Measurements from ENCODE around the gene RRP12.
"Not testable (repeated sequence)": the region's sequence is repeated elsewhere in the genome, so short reads cannot be mapped to it uniquely, and the experiment has no call there.

Gene RRP12

DNA sequence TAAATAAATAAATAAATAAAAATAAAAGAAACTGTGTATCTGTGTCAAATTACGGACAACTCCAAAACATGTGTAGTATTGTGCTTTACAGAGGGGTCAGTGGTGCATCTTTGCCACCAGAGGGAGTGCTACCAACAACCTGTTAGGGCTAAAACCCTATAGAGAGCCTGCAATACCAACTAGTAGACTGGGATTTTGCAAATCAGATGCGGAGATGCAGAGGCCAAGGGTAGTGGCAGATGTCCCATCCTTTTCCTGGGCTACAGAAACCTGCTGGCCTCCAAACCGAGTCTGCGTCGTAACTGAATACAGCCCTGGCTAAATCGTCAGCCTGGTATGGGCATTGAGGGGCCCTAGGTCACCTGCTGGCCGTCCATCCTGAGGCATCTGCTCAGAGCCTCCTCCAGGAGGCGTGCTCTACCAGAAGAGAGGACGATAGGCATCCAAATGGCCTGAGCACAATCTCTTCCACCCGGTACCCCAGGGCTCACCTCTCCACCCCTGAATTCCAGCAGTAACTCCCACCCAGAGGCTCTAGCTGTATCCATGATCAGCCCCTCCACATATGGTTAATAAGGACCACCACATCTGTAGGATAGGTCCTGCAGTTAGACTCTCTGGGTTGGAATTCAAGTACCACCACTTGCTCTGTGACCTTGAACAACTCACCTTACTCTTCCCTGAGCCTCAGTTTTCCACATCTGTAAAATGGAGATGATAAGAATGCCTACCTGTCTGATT, 6.2 kb upstream of the RRP12 start:
- Histone ChIP-seq H3K9ac (ENCODE audit: low read depth, low read length, poor library complexity, severe bottlenecking) (no peak overlapping the region), H2AFZ (ENCODE audit: low read length) (peak overlapping the region; percentile 79), H3K4me2 (ENCODE audit: low read depth, low read length, poor library complexity, severe bottlenecking) (peak overlapping the region; percentile 58), H3K9me3 (ENCODE audit: insufficient read depth, low read depth, low read length) (no peaks in the 10 kb centered on the region), H3F3A (ENCODE audit: low read depth) (no peaks in the 10 kb centered on the region), H3K27me3 (ENCODE audit: insufficient read depth, low read length, poor library complexity, severe bottlenecking) (no peaks in the 10 kb centered on the region), H3K36me3 (ENCODE audit: insufficient read depth, low read length) (no peaks in the 10 kb centered on the region), H4K20me1 (ENCODE audit: insufficient read depth, low read length, poor library complexity, severe bottlenecking) (no peaks in the 10 kb centered on the region), H3K79me2 (ENCODE audit: insufficient read depth, low read length) (no peaks in the 10 kb centered on the region), H3K4me1 (ENCODE audit: insufficient read depth, low read length, poor library complexity, severe bottlenecking) (no peaks in the 10 kb centered on the region), H3K4me3 (ENCODE audit: low read length, poor library complexity, severe bottlenecking) (peak overlapping the region; percentile 53), H3K9me2 (replicated peaks; ENCODE audit: low read depth, low read length) (no peaks in the 10 kb centered on the region)
- no peak for TF ChIP-seq EZH2phosphoT487 (IDR thresholded peaks at IDR 0.05; ENCODE audit: borderline replicate concordance)
- TF ChIP-seq, protein P1, sequence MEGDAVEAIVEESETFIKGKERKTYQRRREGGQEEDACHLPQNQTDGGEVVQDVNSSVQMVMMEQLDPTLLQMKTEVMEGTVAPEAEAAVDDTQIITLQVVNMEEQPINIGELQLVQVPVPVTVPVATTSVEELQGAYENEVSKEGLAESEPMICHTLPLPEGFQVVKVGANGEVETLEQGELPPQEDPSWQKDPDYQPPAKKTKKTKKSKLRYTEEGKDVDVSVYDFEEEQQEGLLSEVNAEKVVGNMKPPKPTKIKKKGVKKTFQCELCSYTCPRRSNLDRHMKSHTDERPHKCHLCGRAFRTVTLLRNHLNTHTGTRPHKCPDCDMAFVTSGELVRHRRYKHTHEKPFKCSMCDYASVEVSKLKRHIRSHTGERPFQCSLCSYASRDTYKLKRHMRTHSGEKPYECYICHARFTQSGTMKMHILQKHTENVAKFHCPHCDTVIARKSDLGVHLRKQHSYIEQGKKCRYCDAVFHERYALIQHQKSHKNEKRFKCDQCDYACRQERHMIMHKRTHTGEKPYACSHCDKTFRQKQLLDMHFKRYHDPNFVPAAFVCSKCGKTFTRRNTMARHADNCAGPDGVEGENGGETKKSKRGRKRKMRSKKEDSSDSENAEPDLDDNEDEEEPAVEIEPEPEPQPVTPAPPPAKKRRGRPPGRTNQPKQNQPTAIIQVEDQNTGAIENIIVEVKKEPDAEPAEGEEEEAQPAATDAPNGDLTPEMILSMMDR (conservative IDR thresholded peaks at IDR 0.05; ENCODE audit: low read length), result peak; percentile 87

DNA sequence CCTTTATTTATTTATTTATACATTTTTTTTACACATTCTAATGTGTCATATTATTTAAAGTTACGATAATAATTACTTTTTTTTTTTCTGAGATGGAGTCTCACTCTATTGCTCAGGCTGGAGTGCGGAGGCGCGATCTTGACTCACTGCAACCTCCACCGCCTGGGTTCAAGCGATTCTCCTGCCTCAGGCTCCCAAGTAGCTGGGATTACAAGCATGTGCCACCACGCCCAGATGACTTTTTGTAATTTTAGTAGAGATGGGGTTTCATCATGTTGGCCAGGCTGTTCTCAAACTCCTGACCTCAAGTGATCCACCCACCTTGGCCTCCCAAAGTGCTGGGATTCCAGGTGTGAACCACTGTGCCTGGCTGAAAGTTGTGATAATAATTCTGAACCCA, 5.3 kb upstream of the RRP12 start:
- not testable (repeated sequence) for H3K27me3 ChIP-seq (ENCODE audit: insufficient read depth, low read length, poor library complexity, severe bottlenecking); H3K4me3 ChIP-seq (ENCODE audit: low read length, poor library complexity, severe bottlenecking); H3F3A ChIP-seq (ENCODE audit: low read depth); H3K4me2 ChIP-seq (ENCODE audit: low read depth, low read length, poor library complexity, severe bottlenecking); H3K4me1 ChIP-seq (ENCODE audit: insufficient read depth, low read length, poor library complexity, severe bottlenecking); H2AFZ ChIP-seq (ENCODE audit: low read length); H3K9me2 ChIP-seq (replicated peaks; ENCODE audit: low read depth, low read length); H3K9me3 ChIP-seq (ENCODE audit: insufficient read depth, low read depth, low read length); H3K9ac ChIP-seq (ENCODE audit: low read depth, low read length, poor library complexity, severe bottlenecking); H3K79me2 ChIP-seq (ENCODE audit: insufficient read depth, low read length); H4K20me1 ChIP-seq (ENCODE audit: insufficient read depth, low read length, poor library complexity, severe bottlenecking); H3K36me3 ChIP-seq (ENCODE audit: insufficient read depth, low read length)

DNA sequence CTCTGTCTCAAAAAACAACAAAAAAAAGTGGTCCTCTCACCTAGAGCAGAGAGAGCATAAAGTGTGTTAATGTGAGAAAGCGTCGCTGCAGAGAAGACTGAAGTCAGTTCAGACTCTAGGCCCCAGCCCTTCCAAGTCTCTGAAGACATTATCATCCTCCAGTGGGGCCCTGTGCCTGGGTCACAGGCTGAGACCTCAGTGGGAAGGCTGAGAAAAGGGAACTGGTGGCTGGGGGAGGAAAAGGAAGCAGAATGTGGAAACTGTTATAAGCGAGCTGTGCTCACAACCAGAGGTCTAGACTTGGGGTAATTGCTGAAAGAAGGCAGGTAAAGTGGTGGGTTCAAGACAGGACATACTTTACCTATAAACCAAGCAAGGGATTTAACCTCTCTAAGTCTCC, 4.9 kb upstream of the RRP12 start:
- Histone ChIP-seq H3K4me1 (ENCODE audit: insufficient read depth, low read length, poor library complexity, severe bottlenecking) (peaks cover 4% of the 10 kb centered on the region), H4K20me1 (ENCODE audit: insufficient read depth, low read length, poor library complexity, severe bottlenecking) (no peaks in the 10 kb centered on the region), H3K9me3 (ENCODE audit: insufficient read depth, low read depth, low read length) (no peaks in the 10 kb centered on the region), H3K36me3 (ENCODE audit: insufficient read depth, low read length) (no peaks in the 10 kb centered on the region), H3K4me3 (ENCODE audit: low read length, poor library complexity, severe bottlenecking) (no peak overlapping the region), H3K27me3 (ENCODE audit: insufficient read depth, low read length, poor library complexity, severe bottlenecking) (no peaks in the 10 kb centered on the region), H3K9me2 (replicated peaks; ENCODE audit: low read depth, low read length) (no peaks in the 10 kb centered on the region), H3K4me2 (ENCODE audit: low read depth, low read length, poor library complexity, severe bottlenecking) (no peak overlapping the region), H2AFZ (ENCODE audit: low read length) (no peak overlapping the region), H3F3A (ENCODE audit: low read depth) (no peaks in the 10 kb centered on the region), H3K9ac (ENCODE audit: low read depth, low read length, poor library complexity, severe bottlenecking) (no peak overlapping the region), H3K79me2 (ENCODE audit: insufficient read depth, low read length) (no peaks in the 10 kb centered on the region)
- TF ChIP-seq, protein P1 (conservative IDR thresholded peaks at IDR 0.05; ENCODE audit: low read length), result no peak
- no peak for TF ChIP-seq EZH2phosphoT487 (IDR thresholded peaks at IDR 0.05; ENCODE audit: borderline replicate concordance)

DNA sequence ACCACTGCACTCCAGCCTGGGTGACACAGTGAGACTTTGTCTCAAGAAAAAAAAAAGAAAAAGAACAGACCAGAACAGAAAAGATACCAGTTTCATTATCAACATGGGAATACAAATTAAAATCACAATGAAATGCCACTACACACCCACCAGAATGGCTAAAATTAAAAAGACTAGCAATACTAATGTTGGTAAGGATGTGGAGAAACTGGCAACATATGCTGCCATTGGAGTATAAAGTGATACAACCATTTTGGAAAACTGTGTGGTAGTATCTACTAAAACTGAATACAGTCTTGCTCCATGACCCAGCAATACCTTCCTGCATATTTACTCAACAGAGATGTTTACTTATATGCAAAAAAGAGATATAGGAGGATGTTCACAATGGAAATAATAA, 2.9 kb upstream of the RRP12 start:
- Histone ChIP-seq H3K9me2 (replicated peaks; ENCODE audit: low read depth, low read length) (no peaks in the 10 kb centered on the region), H3K36me3 (ENCODE audit: insufficient read depth, low read length) (no peaks in the 10 kb centered on the region), H3K9ac (ENCODE audit: low read depth, low read length, poor library complexity, severe bottlenecking) (no peak overlapping the region), H3K27me3 (ENCODE audit: insufficient read depth, low read length, poor library complexity, severe bottlenecking) (no peaks in the 10 kb centered on the region), H2AFZ (ENCODE audit: low read length) (no peak overlapping the region), H3K9me3 (ENCODE audit: insufficient read depth, low read depth, low read length) (no peaks in the 10 kb centered on the region), H4K20me1 (ENCODE audit: insufficient read depth, low read length, poor library complexity, severe bottlenecking) (no peaks in the 10 kb centered on the region), H3K4me1 (ENCODE audit: insufficient read depth, low read length, poor library complexity, severe bottlenecking) (peaks cover 12% of the 10 kb centered on the region), H3F3A (ENCODE audit: low read depth) (no peaks in the 10 kb centered on the region), H3K79me2 (ENCODE audit: insufficient read depth, low read length) (0 out of 2 replicates have a peak, but pooled peaks cover 3% of the 10 kb centered on the region), H3K4me2 (ENCODE audit: low read depth, low read length, poor library complexity, severe bottlenecking) (no peak overlapping the region), H3K4me3 (ENCODE audit: low read length, poor library complexity, severe bottlenecking) (no peak overlapping the region)
- TF ChIP-seq EZH2phosphoT487 (IDR thresholded peaks at IDR 0.05; ENCODE audit: borderline replicate concordance), result no peak
- TF ChIP-seq, protein P1 (conservative IDR thresholded peaks at IDR 0.05; ENCODE audit: low read length), result no peak
